C4-2B (cell line): ENCODE results near the gene TNFRSF21.
"Not testable (repeated sequence)": the region's sequence is repeated elsewhere in the genome, so short reads cannot be mapped to it uniquely, and the experiment has no call there.

Experiments used
- H3K27ac ChIP-seq: fragments of 450-650 bp; 2 replicates; pipeline ENCODE4 v1.5.1; 2017
- CTCF ChIP-seq: fragments of 450-650 bp; conservative IDR thresholded peaks from 2 replicates; pipeline ENCODE4 v1.5.1; 2017; ENCODE audit warnings: mild to moderate bottlenecking
- ZFX ChIP-seq: fragments of 450-650 bp; IDR thresholded peaks from 2 replicates; pipeline ENCODE4 v1.6.1; 2017

Gene TNFRSF21

GRCh38 chr6:47286301-47286700 is 23.4 kb downstream of the TNFRSF21 start:
- TF ChIP-seq CTCF, result no peak
- no peak for TF ChIP-seq ZFX
- H3K27ac ChIP-seq, result no peak overlapping the region

- TF ChIP-seq ZFX (no peak), CTCF (no peak)
Observed at GRCh38 chr6:47283993-47284392, 25.7 kb downstream of the TNFRSF21 start.

GRCh38 chr6:47278545-47278944 is 31.2 kb downstream of the TNFRSF21 start:
- TF ChIP-seq CTCF (no peak), ZFX (no peak)
- H3K27ac ChIP-seq, result no peak overlapping the region

More at GRCh38 chr6:47283993-47284392, 25.7 kb downstream of the TNFRSF21 start:
- H3K27ac ChIP-seq, result no peak overlapping the region

- no peak overlapping the region for H3K27ac ChIP-seq
- TF ChIP-seq CTCF (no peak), ZFX (no peak)
Observed at GRCh38 chr6:47277702-47278101, 32.0 kb downstream of the TNFRSF21 start.

- no peak overlapping the region for H3K27ac ChIP-seq
- TF ChIP-seq ZFX (no peak), CTCF (no peak)
Observed at GRCh38 chr6:47276377-47276776, 33.3 kb downstream of the TNFRSF21 start.

- TF ChIP-seq ZFX (no peak), CTCF (no peak)
- no peak overlapping the region for H3K27ac ChIP-seq
Observed at GRCh38 chr6:47275640-47276039, 34.1 kb downstream of the TNFRSF21 start.

- H3K27ac ChIP-seq, result not testable (repeated sequence)
Observed at GRCh38 chr6:47275132-47275531, 34.6 kb downstream of the TNFRSF21 start.

- H3K27ac ChIP-seq, result peak overlapping the region; percentile 28; the same call in 1 of the 2 replicates
- TF ChIP-seq ZFX (no peak), CTCF (no peak)
Observed at GRCh38 chr6:47268572-47269187, 41.0 kb downstream of the TNFRSF21 start.
